ENCODE measurements around the gene GALNT15. TPM values are rescaled to one million over a fixed set of nuclear protein-coding genes. Genes with fewer than 3 reads are reported as not detected.

The GALNT15 gene
- total RNA-seq, 1 donor from 2014 or later, result 9.8 TPM

- intact Hi-C loops (cut with DNase I), result no loop called here
- Histone ChIP-seq H3K27ac (no peak overlapping the region), H3K4me1 (peaks cover 39% of the 10 kb centered on the region), H3K36me3 (peaks cover 41% of the 10 kb centered on the region), H3K27me3 (ENCODE audit: low read depth) (no peaks in the 10 kb centered on the region), H3K4me3 (no peak overlapping the region), H3K9me3 (no peaks in the 10 kb centered on the region)
- no peak for DNase-seq
- ATAC-seq, result no peak
- no peak for TF ChIP-seq CTCF (IDR thresholded peaks at IDR 0.05)
Measured at GRCh38 chr3:16262174-16262573, 87.7 kb downstream of the GALNT15 start.

GRCh38 chr3:16264174-16264707 is 89.8 kb downstream of the GALNT15 start:
- Histone ChIP-seq H3K4me3 (peak overlapping the region; percentile 77), H3K9me3 (no peaks in the 10 kb centered on the region), H3K4me1 (peaks cover 51% of the 10 kb centered on the region), H3K36me3 (peaks cover 28% of the 10 kb centered on the region), H3K27ac (peak overlapping the region; percentile 97), H3K27me3 (ENCODE audit: low read depth) (no peaks in the 10 kb centered on the region)
- intact Hi-C loops (cut with DNase I), result no loop called here
- DNase-seq, result no peak
- no peak for ATAC-seq
- TF ChIP-seq CTCF (IDR thresholded peaks at IDR 0.05), result no peak

- peaks cover 25% of the 10 kb centered on the region for H3K36me3 ChIP-seq
- intact Hi-C loops (cut with DNase I), result loop anchor here (5.0 kb wide), 1 partner anchor 287 kb away; no protein-coding TSS in a partner anchor
- H3K9me3 ChIP-seq, result no peaks in the 10 kb centered on the region
- DNase-seq (peak; percentile 100), ATAC-seq (peak; percentile 100)
- no peaks in the 10 kb centered on the region for H3K27me3 ChIP-seq (ENCODE audit: low read depth)
- peaks cover 51% of the 10 kb centered on the region for H3K4me1 ChIP-seq
- peak within 1 kb of the TSS; percentile 97 for H3K27ac ChIP-seq
- no peak for TF ChIP-seq CTCF (IDR thresholded peaks at IDR 0.05)
- H3K4me3 ChIP-seq, result peak within 1 kb of the TSS; percentile 77
Measured at GRCh38 chr3:16264708-16265454, 90.4 kb downstream of the GALNT15 start, which contains the start of the genes DPH3 and OXNAD1. Gene DPH3, minus strand, starts transcription at chr3:16264943. Its CDS starts 67 bp downstream, at chr3:16264876. Gene OXNAD1, plus strand, starts transcription at chr3:16265212. Its CDS starts 5,741 bp downstream, at chr3:16270953.

- H3K4me1 ChIP-seq, result peaks cover 51% of the 10 kb centered on the region
- H3K27me3 ChIP-seq (ENCODE audit: low read depth), result no peaks in the 10 kb centered on the region
- TF ChIP-seq CTCF (IDR thresholded peaks at IDR 0.05), result no peak
- DNase-seq, result no peak
- ATAC-seq, result no peak
- H3K9me3 ChIP-seq, result no peaks in the 10 kb centered on the region
- H3K4me3 ChIP-seq, result peak overlapping the region; percentile 77
- peak overlapping the region; percentile 97 for H3K27ac ChIP-seq
- intact Hi-C loops (cut with DNase I), result loop anchor here (5.0 kb wide), 1 partner anchor 287 kb away; no protein-coding TSS in a partner anchor
- peaks cover 25% of the 10 kb centered on the region for H3K36me3 ChIP-seq
Measured at GRCh38 chr3:16265455-16265786, 90.9 kb downstream of the GALNT15 start.

- H3K4me1 ChIP-seq, result peaks cover 51% of the 10 kb centered on the region
- no peak overlapping the region for H3K4me3 ChIP-seq
- no peak for ATAC-seq
- peaks cover 28% of the 10 kb centered on the region for H3K36me3 ChIP-seq
- H3K27me3 ChIP-seq (ENCODE audit: low read depth), result no peaks in the 10 kb centered on the region
- DNase-seq, result no peak
- no peak overlapping the region for H3K27ac ChIP-seq
- intact Hi-C loops (cut with DNase I), result loop anchor here (5.0 kb wide), 1 partner anchor 286 kb away; no protein-coding TSS in a partner anchor
- TF ChIP-seq CTCF (IDR thresholded peaks at IDR 0.05), result no peak
- H3K9me3 ChIP-seq, result no peaks in the 10 kb centered on the region
Measured at GRCh38 chr3:16266714-16267113, 92.2 kb downstream of the GALNT15 start.
